Activated B cell treated with CpG ODN at 0.5 μM for 24 hours (primary cell): ENCODE measurements around the gene CRYBG3. TPM values are rescaled to one million over a fixed set of nuclear protein-coding genes. Genes with fewer than 3 reads are reported as not detected.

ENCODE experiments used
- ATAC-seq: fragments of 200-7000 bp; cut with Tn5 transposase; one replicate; pipeline ENCODE4 v1.10.0; 2021; ENCODE audit warnings: low read depth, mild to moderate bottlenecking, moderate library complexity
- CTCF ChIA-PET: fragments of 350-600 bp; sonication (Branson Sonifier 250); formaldehyde crosslinking; loops from one replicate; lab custom pipeline; 2021; ENCODE audit warnings: antibody characterized with exemption; lab: Charles Lee
- POLR2A ChIA-PET: fragments of 350-600 bp; sonication (Branson Sonifier 250); formaldehyde crosslinking; loops from one replicate; lab custom pipeline; 2021; ENCODE audit warnings: antibody characterized with exemption; lab: Charles Lee
- DNase-seq: peaks from one replicate; pipeline ENCODE4 v3.0.0; 2022
- H3K27ac Mint-ChIP-seq: one replicate; pipeline ENCODE4 v1.8.0; 2020; ENCODE audit warnings: mixed read lengths
- H3K27me3 Mint-ChIP-seq: one replicate; pipeline ENCODE4 v1.8.0; 2021; ENCODE audit warnings: mixed read lengths
- H3K36me3 Mint-ChIP-seq: one replicate; pipeline ENCODE4 v1.8.0; 2021; ENCODE audit warnings: low read depth, mixed read lengths
- H3K4me1 Mint-ChIP-seq: one replicate; pipeline ENCODE4 v1.8.0; 2021; ENCODE audit warnings: mixed read lengths
- H3K4me3 Mint-ChIP-seq: one replicate; pipeline ENCODE4 v1.8.0; 2020; ENCODE audit warnings: mild to moderate bottlenecking, mixed read lengths
- H3K9me3 Mint-ChIP-seq: one replicate; pipeline ENCODE4 v1.8.0; 2020; ENCODE audit warnings: mixed read lengths
- CTCF ChIP-seq: fragments of 200-600 bp; IDR thresholded peaks from one replicate; pipeline ENCODE4 v1.8.0; 2022; ENCODE audit warnings: antibody characterized with exemption, mild to moderate bottlenecking
- intact Hi-C: fragments of 100-400 bp; cut with micrococcal nuclease; formaldehyde crosslinking; loops from one replicate; pipeline ENCODE4 v1.15.1; 2024
- total RNA-seq: library from RNA; stranded (reverse); gene quantifications from 2 replicates; pipeline ENCODE4 v1.2.3, GENCODE V29; 2022

The CRYBG3 gene
- total RNA-seq, 1 donor from 2014 or later = 1.5 TPM

GRCh38 chr3:97938444-97938843, 116.6 kb downstream of the CRYBG3 start:
- intact Hi-C loops = loop anchor here (5.0 kb wide), 1 partner anchor 1629 kb away; no protein-coding TSS in a partner anchor
- ATAC-seq (no peak), DNase-seq (no peak)
- CTCF ChIA-PET = no interaction called here
- POLR2A ChIA-PET = no interaction called here
- H3K27me3 Mint-ChIP-seq = no peaks in the 10 kb centered on the region
- H3K4me1 Mint-ChIP-seq = no peaks in the 10 kb centered on the region
- H3K9me3 Mint-ChIP-seq = no peaks in the 10 kb centered on the region
- H3K27ac Mint-ChIP-seq = no peak overlapping the region
- no peak overlapping the region for H3K4me3 Mint-ChIP-seq
- TF ChIP-seq CTCF = no peak
- peaks cover 15% of the 10 kb centered on the region for H3K36me3 Mint-ChIP-seq

- Mint-ChIP-seq H3K27ac (no peak overlapping the region), H3K9me3 (no peaks in the 10 kb centered on the region), H3K4me1 (no peaks in the 10 kb centered on the region), H3K27me3 (no peaks in the 10 kb centered on the region), H3K36me3 (peaks cover 23% of the 10 kb centered on the region), H3K4me3 (no peak overlapping the region)
- ATAC-seq (no peak), DNase-seq (no peak)
- no peak for TF ChIP-seq CTCF
- ChIA-PET CTCF (no interaction called here), POLR2A (no interaction called here)
- intact Hi-C loops = loop anchor here (5.0 kb wide), 1 partner anchor 1628 kb away; no protein-coding TSS in a partner anchor
Observed at GRCh38 chr3:97939401-97939800, 117.6 kb downstream of the CRYBG3 start.

GRCh38 chr3:97940034-97940433, 118.2 kb downstream of the CRYBG3 start:
- ATAC-seq = no peak
- H3K27ac Mint-ChIP-seq = no peak overlapping the region
- intact Hi-C loops = no loop called here

GRCh38 chr3:97942801-97943546, 121.2 kb downstream of the CRYBG3 start:
- no peak overlapping the region for H3K4me3 Mint-ChIP-seq
- H3K4me1 Mint-ChIP-seq = no peaks in the 10 kb centered on the region
- no peak for TF ChIP-seq CTCF
- ATAC-seq (no peak), DNase-seq (no peak)
- H3K27ac Mint-ChIP-seq = no peak overlapping the region
- peaks cover 54% of the 10 kb centered on the region for H3K36me3 Mint-ChIP-seq
- no peaks in the 10 kb centered on the region for H3K27me3 Mint-ChIP-seq
- intact Hi-C loops = no loop called here
- ChIA-PET CTCF (no interaction called here), POLR2A (no interaction called here)
- no peaks in the 10 kb centered on the region for H3K9me3 Mint-ChIP-seq

More at GRCh38 chr3:97940034-97940433, 118.2 kb downstream of the CRYBG3 start:
- TF ChIP-seq CTCF = no peak
- peaks cover 26% of the 10 kb centered on the region for H3K36me3 Mint-ChIP-seq
- no peaks in the 10 kb centered on the region for H3K9me3 Mint-ChIP-seq
- POLR2A ChIA-PET = no interaction called here
- CTCF ChIA-PET = no interaction called here
- no peak for DNase-seq
- no peaks in the 10 kb centered on the region for H3K4me1 Mint-ChIP-seq
- H3K27me3 Mint-ChIP-seq = no peaks in the 10 kb centered on the region
- no peak overlapping the region for H3K4me3 Mint-ChIP-seq

- DNase-seq (no peak), ATAC-seq (no peak)
- H3K4me1 Mint-ChIP-seq = no peaks in the 10 kb centered on the region
- TF ChIP-seq CTCF = no peak
- no peaks in the 10 kb centered on the region for H3K27me3 Mint-ChIP-seq
- intact Hi-C loops = no loop called here
- no peak overlapping the region for H3K4me3 Mint-ChIP-seq
- ChIA-PET CTCF (no interaction called here), POLR2A (no interaction called here)
- H3K9me3 Mint-ChIP-seq = no peaks in the 10 kb centered on the region
- peaks cover 90% of the 10 kb centered on the region for H3K36me3 Mint-ChIP-seq
- H3K27ac Mint-ChIP-seq = no peak overlapping the region
Observed at GRCh38 chr3:97948351-97949109, 126.7 kb downstream of the CRYBG3 start.
